Measurements from ENCODE around the gene ZFR2.

The ZFR2 gene

GRCh38 chr19:3873151-3873550, 4.3 kb upstream of the ZFR2 start:
- DNase-seq (ENCODE audit: low read depth) = no peak

GRCh38 chr19:3867971-3868769, 668 bp downstream of the ZFR2 start:
- no peak for DNase-seq (ENCODE audit: low read depth)

GRCh38 chr19:3866910-3867638, 1.8 kb downstream of the ZFR2 start:
- DNase-seq (ENCODE audit: low read depth) = no peak

GRCh38 chr19:3863648-3864047, 5.2 kb downstream of the ZFR2 start:
- DNase-seq (ENCODE audit: low read depth) = no peak

GRCh38 chr19:3862826-3863500, 5.9 kb downstream of the ZFR2 start:
- DNase-seq (ENCODE audit: low read depth) = no peak

GRCh38 chr19:3860499-3860898, 8.3 kb downstream of the ZFR2 start:
- DNase-seq (ENCODE audit: low read depth) = no peak

GRCh38 chr19:3857449-3858003, 11.3 kb downstream of the ZFR2 start:
- no peak for DNase-seq (ENCODE audit: low read depth)

GRCh38 chr19:3855320-3855719, 13.5 kb downstream of the ZFR2 start:
- DNase-seq (ENCODE audit: low read depth) = no peak

GRCh38 chr19:3852614-3853254, 16.1 kb downstream of the ZFR2 start:
- no peak for DNase-seq (ENCODE audit: low read depth)

- DNase-seq (ENCODE audit: low read depth) = no peak
These were observed 16.7 kb downstream of the ZFR2 start for GRCh38 chr19:3852177-3852511.

- no peak for DNase-seq (ENCODE audit: low read depth)
These were observed 17.3 kb downstream of the ZFR2 start for GRCh38 chr19:3851254-3852176.

- no peak for DNase-seq (ENCODE audit: low read depth)
These were observed 18.4 kb downstream of the ZFR2 start for GRCh38 chr19:3850320-3850972.

GRCh38 chr19:3849787-3850186, 19.1 kb downstream of the ZFR2 start:
- no peak for DNase-seq (ENCODE audit: low read depth)

GRCh38 chr19:3849092-3849491, 19.7 kb downstream of the ZFR2 start:
- DNase-seq (ENCODE audit: low read depth) = peak; percentile 29

- DNase-seq (ENCODE audit: low read depth) = no peak
These were observed 24.2 kb downstream of the ZFR2 start for GRCh38 chr19:3844596-3844995.

- no peak for DNase-seq (ENCODE audit: low read depth)
These were observed 25.9 kb downstream of the ZFR2 start for GRCh38 chr19:3842948-3843347.

GRCh38 chr19:3840804-3841203, 28.0 kb downstream of the ZFR2 start:
- no peak for DNase-seq (ENCODE audit: low read depth)

- DNase-seq (ENCODE audit: low read depth) = no peak
These were observed 28.9 kb downstream of the ZFR2 start for GRCh38 chr19:3839941-3840340.

GRCh38 chr19:3838661-3839060, 30.2 kb downstream of the ZFR2 start:
- no peak for DNase-seq (ENCODE audit: low read depth)

GRCh38 chr19:3837922-3838321, 30.9 kb downstream of the ZFR2 start:
- DNase-seq (ENCODE audit: low read depth) = no peak

GRCh38 chr19:3837332-3837731, 31.5 kb downstream of the ZFR2 start:
- no peak for DNase-seq (ENCODE audit: low read depth)

Data from stimulated activated CD4-positive, alpha-beta T cell treated with anti-CD3 and anti-CD28 coated beads, Interleukin-2, amount 100 ng/mL, for 4 hours (primary cell).